Parathyroid adenoma (tissue), 2 donors: Measurements from ENCODE around the gene KIF5A.

Source experiments
- H2AFZ ChIP-seq: fragments of 300-600 bp; sonication (generic); one replicate; pipeline ENCODE4 v1.7.0; 2017; ENCODE audit warnings: antibody characterized with exemption, mild to moderate bottlenecking
- H3K27ac ChIP-seq: fragments of 300-600 bp; sonication (generic); one replicate; pipeline ENCODE4 v1.7.0; 2017
- H3K27me3 ChIP-seq: fragments of 300-600 bp; sonication (generic); one replicate; pipeline ENCODE4 v1.7.0; 2017; ENCODE audit warnings: low read length; ENCODE audit not compliant: control insufficient read depth, insufficient read depth
- H3K36me3 ChIP-seq: fragments of 300-600 bp; sonication (generic); one replicate; pipeline ENCODE4 v1.7.0; 2017; ENCODE audit warnings: low read length; ENCODE audit not compliant: control insufficient read depth, insufficient read depth
- H3K4me1 ChIP-seq: fragments of 300-600 bp; sonication (generic); one replicate; pipeline ENCODE4 v1.7.0; 2017; ENCODE audit warnings: control low read depth
- H3K4me2 ChIP-seq: fragments of 300-600 bp; sonication (generic); one replicate; pipeline ENCODE4 v1.7.0; 2017; ENCODE audit warnings: low read length
- H3K4me3 ChIP-seq: fragments of 300-600 bp; sonication (generic); one replicate; pipeline ENCODE4 v1.7.0; 2017; ENCODE audit warnings: low read depth, low read length
- H3K79me2 ChIP-seq: fragments of 300-600 bp; sonication (generic); one replicate; pipeline ENCODE4 v1.7.0; 2017; ENCODE audit warnings: control low read depth
- H3K9ac ChIP-seq: fragments of 300-600 bp; sonication (generic); one replicate; pipeline ENCODE4 v1.7.0; 2017; ENCODE audit warnings: mild to moderate bottlenecking
- H3K9me3 ChIP-seq: fragments of 300-600 bp; sonication (generic); one replicate; pipeline ENCODE4 v1.7.0; 2017; ENCODE audit warnings: low read length; ENCODE audit not compliant: control insufficient read depth
- TF ChIP-seq, protein P1 (sequence below): fragments of 300-600 bp; sonication (generic); IDR thresholded peaks from one replicate; pipeline ENCODE4 v1.7.0; 2017; ENCODE audit warnings: antibody characterized with exemption, mild to moderate bottlenecking
- donor health status: primary hyperparathyroidism.

KIF5A gene

DNA sequence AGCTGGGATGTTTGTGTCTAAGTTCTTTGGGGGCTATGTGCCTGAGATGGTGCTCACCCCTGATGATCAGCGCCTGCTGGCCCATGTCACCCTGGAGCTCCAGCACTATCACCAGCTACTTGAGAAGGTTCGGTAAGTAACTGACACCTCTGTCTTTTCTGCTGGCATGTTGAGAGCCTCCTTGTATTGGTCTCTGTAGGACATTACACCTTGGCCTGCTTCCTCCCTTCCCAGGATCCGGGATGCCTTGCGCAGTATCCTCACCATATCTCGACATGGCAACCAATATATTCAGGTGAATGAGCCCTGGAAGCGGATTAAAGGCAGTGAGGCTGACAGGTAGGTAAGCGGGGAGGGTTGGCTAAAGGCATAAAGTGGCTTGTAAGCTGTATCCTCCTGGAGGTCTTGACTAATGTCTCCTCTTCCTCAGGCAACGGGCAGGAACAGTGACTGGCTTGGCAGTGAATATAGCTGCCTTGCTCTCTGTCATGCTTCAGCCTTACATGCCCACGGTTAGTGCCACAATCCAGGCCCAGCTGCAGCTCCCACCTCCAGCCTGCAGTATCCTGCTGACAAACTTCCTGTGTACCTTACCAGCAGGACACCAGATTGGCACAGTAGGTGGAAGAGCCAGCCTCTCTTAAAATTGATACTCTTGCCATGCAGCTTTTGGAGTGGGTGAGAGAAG, 35.0 kb upstream of the KIF5A start:
- H3K4me2 ChIP-seq: no peak overlapping the region
- peaks cover 12% of the 10 kb centered on the region for H3K4me1 ChIP-seq
- no peak overlapping the region for H2AFZ ChIP-seq
- H3K36me3 ChIP-seq: no peaks in the 10 kb centered on the region
- H3K79me2 ChIP-seq: peaks cover 18% of the 10 kb centered on the region
- H3K27me3 ChIP-seq: no peaks in the 10 kb centered on the region
- TF ChIP-seq, protein P1, sequence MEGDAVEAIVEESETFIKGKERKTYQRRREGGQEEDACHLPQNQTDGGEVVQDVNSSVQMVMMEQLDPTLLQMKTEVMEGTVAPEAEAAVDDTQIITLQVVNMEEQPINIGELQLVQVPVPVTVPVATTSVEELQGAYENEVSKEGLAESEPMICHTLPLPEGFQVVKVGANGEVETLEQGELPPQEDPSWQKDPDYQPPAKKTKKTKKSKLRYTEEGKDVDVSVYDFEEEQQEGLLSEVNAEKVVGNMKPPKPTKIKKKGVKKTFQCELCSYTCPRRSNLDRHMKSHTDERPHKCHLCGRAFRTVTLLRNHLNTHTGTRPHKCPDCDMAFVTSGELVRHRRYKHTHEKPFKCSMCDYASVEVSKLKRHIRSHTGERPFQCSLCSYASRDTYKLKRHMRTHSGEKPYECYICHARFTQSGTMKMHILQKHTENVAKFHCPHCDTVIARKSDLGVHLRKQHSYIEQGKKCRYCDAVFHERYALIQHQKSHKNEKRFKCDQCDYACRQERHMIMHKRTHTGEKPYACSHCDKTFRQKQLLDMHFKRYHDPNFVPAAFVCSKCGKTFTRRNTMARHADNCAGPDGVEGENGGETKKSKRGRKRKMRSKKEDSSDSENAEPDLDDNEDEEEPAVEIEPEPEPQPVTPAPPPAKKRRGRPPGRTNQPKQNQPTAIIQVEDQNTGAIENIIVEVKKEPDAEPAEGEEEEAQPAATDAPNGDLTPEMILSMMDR: no peak
- no peak overlapping the region for H3K4me3 ChIP-seq
- no peak overlapping the region for H3K9ac ChIP-seq
- H3K9me3 ChIP-seq: no peaks in the 10 kb centered on the region
- no peak overlapping the region for H3K27ac ChIP-seq

DNA sequence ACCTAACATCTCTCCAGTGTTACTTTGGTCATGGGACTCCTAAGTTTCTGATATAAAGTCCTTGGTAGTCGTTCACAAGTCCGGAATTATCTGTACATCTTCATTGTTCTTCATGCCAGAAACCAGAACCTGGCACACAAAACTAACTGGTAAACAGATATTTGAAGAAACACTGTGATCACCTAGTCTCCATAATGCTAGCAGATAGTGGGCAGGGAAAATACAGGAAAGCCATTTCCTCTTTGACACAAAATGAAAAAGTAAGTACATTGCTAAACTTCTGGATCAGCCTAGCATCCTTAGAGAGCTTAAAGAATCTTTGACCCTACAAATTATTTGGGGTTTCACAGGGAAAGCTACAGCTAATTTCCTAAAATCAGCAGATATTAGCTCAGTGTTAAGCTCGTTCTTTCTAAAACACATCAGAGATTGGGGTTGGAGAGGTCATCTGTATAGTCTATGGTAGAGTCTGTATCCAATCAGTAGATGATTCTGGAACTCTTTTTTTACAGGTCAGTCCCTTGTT, 34.4 kb upstream of the KIF5A start:
- no peaks in the 10 kb centered on the region for H3K9me3 ChIP-seq
- H3K27ac ChIP-seq: no peak overlapping the region
- no peak overlapping the region for H3K9ac ChIP-seq
- TF ChIP-seq, protein P1: no peak
- H3K4me1 ChIP-seq: peaks cover 12% of the 10 kb centered on the region
- peaks cover 19% of the 10 kb centered on the region for H3K79me2 ChIP-seq
- no peak overlapping the region for H3K4me2 ChIP-seq
- no peak overlapping the region for H3K4me3 ChIP-seq
- no peaks in the 10 kb centered on the region for H3K27me3 ChIP-seq
- no peak overlapping the region for H2AFZ ChIP-seq
- no peaks in the 10 kb centered on the region for H3K36me3 ChIP-seq

DNA sequence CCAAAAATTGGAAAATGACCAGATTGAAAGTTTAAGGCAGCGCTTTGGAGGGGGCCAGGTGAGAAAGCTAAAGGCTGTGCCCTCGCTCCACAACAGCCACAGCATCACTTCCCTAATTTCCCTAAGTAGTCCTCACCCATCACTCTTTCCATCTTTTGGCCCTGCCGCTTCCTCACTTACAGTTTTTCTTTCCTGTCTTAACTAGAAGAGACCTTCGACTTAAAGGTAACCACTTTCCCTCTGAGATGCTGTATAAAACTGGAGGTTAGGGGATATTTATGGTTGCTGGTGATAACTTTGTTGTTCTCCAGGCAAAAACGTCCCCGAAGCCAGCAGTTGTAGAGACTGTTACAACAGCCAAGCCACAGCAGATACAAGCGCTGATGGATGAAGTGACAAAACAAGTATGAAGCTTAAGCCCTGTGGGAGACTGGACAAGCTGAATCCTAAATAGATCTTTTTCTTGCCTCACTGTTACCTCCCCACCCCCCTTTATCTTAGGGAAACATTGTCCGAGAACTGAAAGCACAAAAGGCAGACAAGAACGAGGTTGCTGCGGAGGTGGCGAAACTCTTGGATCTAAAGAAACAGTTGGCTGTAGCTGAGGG, 33.8 kb upstream of the KIF5A start:
- Histone ChIP-seq H3K79me2 (peaks cover 19% of the 10 kb centered on the region), H3K27ac (no peak overlapping the region), H3K27me3 (no peaks in the 10 kb centered on the region), H3K9me3 (no peaks in the 10 kb centered on the region), H3K36me3 (no peaks in the 10 kb centered on the region), H3K4me2 (no peak overlapping the region), H2AFZ (no peak overlapping the region), H3K4me3 (no peak overlapping the region), H3K9ac (no peak overlapping the region), H3K4me1 (peaks cover 14% of the 10 kb centered on the region)
- TF ChIP-seq, protein P1: no peak

DNA sequence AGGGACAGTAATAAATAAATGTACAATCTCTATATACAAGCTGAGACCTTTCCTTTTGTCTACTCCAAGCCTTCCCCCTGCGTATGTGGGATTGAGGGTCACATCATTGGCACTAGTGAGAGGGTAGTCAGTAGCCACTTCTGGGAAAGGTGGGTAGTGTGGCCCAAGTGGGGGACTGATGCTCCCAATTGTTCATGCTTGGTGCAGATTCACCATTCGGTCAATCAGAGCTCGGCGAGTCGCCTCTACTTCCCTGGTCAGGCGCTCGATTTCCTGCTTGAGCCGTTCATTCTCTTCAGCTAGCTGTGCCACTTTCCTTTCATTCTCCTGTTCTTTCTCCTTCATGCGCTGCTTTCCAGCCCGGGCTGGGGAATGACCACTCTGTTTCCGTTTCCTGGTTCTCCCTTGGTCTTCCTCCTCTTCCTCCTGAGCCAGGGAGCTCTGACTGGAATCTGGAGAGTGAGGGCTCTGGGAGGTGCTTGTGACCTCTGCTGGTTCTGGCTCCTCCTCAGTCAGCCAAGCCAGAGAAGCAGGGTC, 33.2 kb upstream of the KIF5A start:
- H3K9me3 ChIP-seq: no peaks in the 10 kb centered on the region
- H3K79me2 ChIP-seq: peaks cover 19% of the 10 kb centered on the region
- no peak overlapping the region for H2AFZ ChIP-seq
- no peaks in the 10 kb centered on the region for H3K36me3 ChIP-seq
- H3K27ac ChIP-seq: peak overlapping the region; percentile 2
- H3K4me3 ChIP-seq: no peak overlapping the region
- TF ChIP-seq, protein P1: no peak
- no peak overlapping the region for H3K9ac ChIP-seq
- H3K4me2 ChIP-seq: no peak overlapping the region
- H3K27me3 ChIP-seq: no peaks in the 10 kb centered on the region
- peaks cover 20% of the 10 kb centered on the region for H3K4me1 ChIP-seq
